Hematopoietic multipotent progenitor cell treated with erythropoietin and hydrocortisone succinate and interleukin-3 and kit ligand, for 15 days (in vitro differentiated cells): Measurements from ENCODE around the gene MCIDAS.
A peak's percentile ranks its signal among the peaks of the same experiment; 100 is the strongest.

Experiments
- DNase-seq: peaks from one replicate; pipeline ENCODE4 v3.0.0-alpha.2; 2015; ENCODE audit warnings: low spot score

The MCIDAS gene

DNA sequence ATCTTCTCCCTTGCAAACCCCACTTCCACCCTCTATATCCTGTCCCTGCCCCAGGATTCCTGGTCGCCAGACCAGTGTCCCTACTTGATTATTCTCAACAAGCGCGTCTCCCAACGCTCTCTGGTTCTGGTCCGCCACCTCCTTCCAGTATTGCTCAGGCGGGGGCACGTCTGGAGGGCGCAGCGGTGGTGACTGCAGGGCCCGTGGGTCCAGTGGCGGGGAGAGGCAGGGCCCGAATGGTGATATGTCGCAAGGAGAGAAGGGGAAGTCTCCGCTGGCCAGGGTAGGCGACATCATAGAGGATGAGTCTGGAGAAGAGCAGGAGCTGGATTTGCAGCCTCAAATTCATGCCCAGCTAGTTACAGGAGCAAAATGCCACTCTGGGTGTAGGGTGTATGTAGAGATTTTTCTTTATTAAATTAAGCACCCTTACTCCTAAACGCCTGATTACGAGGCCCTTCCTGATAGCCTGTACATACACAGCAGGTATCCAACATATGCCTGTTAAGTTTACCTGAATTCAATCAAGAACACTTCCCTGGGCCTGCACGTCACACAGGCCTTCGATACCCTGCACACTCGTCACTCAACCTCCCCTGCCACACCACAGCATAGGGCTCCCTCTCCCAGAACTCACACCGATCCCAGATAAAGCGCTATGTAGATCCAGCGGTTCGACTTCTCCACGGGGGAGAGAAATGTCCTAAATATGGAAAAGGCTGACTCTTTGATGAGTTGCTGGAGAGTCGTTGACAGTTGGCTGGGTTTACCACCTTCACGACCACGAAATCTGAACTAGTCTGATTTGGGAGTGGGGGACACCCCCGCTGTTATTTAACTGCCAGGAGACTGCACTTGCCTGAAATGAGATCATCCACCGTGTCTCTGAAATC lies 4.8 kb downstream of the MCIDAS start:
- DNase-seq = no peak

DNA sequence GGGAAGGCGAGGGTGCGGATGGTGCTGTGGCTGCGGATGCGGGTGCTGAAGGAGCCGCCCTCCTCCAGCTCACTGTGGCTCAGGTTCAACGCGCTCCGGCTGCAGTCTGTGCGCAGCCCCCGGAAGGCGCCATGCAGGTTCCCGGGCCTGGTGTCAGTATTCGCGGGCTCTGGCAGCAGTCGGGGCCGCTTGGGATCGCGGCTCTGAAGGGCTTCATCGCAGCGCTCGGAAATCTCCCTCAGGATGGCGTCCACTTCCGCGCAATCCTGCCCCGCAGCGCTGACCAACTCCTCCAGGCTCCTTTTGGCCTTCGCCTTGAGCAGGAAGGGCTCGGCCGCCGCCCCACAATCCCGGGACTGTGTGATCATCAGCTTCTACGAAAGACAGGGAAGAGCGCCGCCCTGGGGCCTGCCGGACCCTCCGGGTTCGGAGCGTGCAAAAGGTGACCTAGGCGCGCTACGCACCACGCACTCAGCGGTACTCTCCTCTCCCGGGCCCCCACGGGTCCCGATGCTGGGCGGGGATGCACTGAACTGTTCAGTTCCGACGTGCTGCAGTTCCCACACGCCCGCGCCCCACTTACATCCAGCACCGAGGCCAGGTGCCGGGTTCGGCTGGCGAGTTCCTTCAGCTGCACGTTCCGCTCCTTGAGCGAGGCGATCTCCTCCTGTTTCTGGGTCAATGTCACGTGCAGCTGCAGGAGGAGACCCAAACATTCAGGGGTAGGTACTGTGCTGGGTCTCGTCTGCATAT lies 6.5 kb downstream of the MCIDAS start:
- DNase-seq = no peak

DNA sequence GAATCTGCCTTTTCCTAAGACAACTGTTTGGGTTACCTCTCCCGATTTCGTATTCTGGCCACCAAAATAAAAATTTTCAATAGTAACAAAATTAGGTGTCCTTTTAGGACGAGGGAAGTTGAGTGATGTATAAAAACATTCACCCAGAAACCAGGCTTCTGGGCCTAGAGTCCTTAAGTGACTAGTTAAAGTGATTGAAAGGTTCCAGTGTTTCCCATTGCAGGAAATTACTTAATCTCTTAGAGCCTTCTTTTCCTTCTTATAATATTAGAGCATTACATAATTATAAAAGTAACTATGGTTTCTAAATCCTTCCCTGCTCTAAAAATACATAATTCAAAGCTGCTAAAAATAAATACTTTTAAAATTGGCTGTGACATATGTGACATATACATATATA lies 7.3 kb downstream of the MCIDAS start:
- DNase-seq = no peak

DNA sequence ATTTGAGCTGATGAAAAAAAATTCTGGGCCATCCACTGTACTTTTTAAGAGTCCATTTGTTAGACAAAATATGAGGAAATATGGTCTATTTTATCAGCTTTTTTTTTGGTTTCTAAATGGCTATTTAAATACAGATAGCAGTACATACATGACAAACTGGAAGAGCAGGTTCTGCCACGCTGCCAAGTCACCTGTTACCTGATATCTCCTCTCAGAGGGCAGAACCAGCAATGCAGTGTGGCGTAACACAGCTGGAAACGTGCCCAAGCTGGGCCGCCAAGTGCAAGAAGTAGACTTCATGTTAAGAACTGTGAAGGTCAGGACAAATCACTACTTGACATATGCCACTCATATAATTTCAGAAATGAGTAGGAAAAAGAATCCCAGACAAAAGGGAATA lies 8.1 kb downstream of the MCIDAS start:
- DNase-seq = no peak

DNA sequence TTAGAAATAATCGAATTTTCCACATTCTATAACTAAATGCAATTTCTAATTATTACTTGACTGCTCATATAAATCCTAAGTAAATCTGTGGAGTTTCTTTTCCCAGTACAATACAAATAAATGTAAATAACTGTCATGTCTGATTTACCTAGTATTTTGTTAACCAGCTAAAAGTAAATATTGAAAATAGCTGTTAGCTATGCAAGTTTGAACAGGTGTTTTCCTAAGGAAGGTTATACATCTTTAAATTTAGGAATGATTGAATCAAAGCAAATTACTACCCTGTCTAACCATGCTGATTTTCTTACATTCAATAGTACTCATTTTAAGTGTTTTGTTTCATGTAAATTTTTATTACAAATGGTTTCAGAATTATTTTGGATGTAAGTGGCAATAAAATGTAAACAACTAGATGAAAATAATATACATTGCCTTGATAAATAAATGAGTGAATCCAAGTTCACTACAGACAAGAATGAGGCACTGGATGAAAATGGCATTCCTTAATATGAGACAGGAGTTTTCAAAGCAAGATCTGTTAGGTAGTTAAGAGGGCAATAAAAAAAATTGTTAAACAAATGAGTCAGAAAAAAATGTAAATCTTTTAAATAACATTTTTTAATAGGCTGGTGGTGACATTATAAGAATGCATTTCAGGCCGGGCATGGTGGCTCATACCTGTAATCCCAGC lies 15.8 kb downstream of the MCIDAS start:
- DNase-seq = no peak

DNA sequence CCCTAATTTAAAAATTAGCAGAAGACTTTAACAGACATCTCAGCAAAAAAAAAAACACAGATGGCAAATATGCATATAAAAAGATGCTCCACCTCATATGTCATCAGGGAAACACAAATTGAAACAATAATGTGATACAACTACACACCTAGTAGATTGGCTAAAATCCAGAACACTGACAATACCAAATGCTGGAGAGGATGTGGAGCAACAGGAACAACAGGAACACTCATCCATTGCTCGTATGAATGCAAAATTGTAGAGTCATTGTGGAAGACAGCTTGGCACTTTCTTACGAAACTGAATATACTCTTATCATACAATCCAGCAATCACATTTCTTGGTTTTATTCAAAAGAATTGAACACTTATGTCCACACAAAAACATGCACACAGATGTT lies 22.1 kb downstream of the MCIDAS start:
- DNase-seq = no peak

DNA sequence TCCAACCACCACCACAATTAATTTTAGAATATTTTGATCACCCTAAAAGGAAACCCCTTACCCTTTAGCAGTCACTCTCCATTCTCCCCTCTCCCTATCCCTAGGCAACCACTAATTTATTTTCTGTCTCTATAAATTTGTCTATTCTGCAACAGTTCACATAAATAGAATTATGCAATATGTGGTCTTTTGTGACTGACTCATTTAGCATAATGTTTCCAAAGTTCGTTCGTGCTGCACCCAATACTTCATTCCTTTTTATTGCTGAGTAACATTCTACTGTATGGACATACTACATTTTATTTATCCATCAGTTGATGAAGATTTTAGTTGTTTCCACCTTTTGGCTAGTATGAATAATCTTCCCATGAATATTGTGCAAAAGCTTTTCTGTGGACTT lies 36.0 kb downstream of the MCIDAS start:
- no peak for DNase-seq

DNA sequence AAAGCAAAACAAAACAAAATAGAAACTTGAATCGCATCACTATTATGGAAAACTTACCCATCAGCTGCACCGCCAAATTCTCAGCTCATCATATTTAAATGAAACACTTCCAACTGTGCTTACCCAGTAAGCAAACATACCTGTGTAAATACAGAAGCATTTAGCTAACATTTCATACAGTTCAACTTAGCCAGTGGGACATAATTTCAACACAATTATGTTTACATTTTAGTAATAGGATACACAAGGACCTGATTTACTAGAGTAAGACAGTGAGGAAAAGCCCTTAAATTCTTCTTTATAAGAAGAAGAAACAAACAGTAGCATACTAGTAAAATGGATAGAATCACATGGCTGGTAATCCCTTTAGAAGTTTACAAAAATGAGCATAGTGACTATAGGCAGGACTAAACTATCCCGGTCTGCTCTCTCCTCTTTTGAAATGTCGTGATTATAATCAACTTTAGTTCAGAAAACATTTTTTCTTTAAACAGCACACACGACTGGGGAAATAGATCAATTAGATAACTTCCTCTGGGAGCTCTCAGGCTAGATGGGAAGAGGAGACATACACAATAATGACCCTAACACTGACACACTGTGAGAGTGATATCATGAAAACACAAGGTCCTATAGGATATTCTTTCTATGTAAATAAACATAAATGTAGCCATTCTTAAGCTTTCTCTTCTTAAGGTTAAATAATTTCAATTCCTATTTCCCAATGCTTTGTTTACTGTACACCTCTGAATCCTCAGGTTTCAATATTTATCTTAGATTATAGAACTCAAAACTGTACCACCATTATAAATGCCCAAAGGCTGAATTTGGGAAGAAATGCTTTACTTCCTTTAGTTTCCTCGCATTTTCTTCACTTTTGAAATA lies 38.2 kb downstream of the MCIDAS start:
- no peak for DNase-seq

DNA sequence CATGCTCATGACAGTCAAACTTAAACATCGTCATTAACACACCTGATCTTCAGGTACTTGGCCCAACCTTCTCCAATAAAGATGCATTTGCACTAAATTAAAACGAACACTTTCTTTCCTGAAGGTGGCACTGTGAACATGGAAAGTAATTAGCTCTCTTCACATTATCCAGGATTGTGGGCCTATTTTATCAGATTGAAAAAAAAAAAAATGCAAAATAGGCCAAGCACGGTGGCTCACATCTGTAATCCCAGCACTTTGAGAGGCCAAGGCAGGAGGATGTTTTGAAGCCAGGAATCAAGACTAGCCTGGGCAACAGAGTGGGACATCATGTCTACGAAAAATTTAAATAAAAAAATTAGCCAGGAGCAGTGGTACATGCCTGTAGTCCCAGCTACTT lies 39.7 kb downstream of the MCIDAS start:
- no peak for DNase-seq

DNA sequence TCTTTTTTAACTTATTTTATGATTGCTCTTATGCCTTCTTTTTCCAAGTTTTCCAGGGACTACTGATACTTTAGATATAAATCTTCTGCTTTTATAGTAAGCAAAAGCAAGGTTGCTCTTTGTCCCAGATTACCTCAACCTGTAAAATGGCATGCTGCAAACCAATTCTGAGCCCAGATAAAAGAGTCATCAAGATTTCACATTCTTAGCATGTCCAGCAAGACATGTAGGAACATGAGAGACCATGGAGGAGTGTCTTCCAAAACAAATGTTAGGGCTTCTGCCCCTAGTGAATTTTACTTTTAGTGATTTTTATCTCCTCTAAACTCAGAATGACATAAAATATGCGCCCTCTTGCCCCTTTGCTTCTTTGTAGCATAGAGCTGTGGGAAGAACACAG lies 47.1 kb downstream of the MCIDAS start:
- DNase-seq = no peak

DNA sequence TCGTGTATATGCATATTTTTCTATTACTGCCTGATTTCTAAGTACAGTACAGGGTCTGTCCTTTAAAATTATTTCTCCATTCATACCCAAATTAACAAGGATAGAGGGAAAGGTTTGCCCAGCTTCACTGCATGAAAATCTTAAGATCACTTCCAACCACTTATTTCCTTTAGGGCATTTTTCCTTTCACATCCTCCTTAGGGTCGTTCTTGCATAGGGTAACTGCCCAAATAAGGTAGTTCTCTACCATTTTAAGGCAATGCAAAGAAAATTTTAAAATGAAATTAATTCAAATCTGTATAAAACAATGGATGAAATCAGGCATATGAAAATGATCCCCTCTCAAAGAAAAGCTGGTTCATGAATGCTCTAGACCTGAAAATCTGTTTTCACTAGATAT lies 50.0 kb downstream of the MCIDAS start:
- DNase-seq = no peak

DNA sequence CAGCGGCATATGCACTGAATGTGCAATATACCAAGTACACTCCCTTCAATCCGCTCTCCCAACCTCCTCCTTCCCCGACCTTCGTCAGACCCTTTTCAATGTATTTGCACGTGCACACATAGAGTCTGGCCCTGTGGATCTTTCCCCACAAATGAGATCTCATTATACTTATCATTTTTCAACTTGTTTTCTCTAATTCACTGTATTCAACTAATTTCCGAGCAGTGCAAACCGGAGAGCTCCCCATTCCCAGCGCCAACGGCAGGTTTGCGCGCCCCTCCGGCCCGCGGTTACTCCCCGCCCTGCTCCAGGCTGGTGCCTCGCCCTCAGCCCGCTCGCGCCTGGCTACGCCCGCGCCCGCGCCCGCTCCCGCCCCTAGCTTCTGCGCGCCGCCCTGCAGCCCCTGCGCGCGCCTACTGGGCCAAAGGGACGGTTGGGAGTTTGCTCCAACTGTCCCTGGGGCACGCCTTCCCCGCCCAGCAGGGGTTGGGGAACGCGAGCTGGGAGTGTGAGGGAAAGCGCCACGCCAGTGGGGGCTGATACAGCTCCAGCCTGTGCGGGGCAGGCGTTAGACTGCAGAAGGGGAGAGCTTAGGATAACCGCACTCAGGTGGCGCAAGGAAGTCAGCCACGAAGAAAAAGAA lies 50.8 kb downstream of the MCIDAS start:
- peak; percentile 15 for DNase-seq

DNA sequence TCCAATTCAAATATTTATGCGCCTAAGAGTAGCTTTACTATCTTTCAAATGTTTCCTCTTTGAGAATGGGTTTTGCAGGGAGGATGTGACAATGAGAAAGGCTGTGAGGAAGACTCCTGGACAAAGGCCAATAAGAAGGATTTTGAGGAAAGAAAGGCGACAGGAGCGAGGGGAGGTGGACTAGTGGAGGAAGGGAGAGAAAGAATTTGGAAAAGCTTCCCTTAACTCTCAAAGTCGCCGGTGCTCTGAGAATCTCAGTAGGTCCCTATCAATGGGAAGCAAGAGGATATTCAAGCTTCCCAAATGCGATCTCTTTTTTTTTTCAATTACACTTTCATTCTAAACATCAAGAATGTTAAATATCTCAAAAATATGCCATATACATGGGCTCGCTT lies 51.3 kb downstream of the MCIDAS start:
- no peak for DNase-seq

DNA sequence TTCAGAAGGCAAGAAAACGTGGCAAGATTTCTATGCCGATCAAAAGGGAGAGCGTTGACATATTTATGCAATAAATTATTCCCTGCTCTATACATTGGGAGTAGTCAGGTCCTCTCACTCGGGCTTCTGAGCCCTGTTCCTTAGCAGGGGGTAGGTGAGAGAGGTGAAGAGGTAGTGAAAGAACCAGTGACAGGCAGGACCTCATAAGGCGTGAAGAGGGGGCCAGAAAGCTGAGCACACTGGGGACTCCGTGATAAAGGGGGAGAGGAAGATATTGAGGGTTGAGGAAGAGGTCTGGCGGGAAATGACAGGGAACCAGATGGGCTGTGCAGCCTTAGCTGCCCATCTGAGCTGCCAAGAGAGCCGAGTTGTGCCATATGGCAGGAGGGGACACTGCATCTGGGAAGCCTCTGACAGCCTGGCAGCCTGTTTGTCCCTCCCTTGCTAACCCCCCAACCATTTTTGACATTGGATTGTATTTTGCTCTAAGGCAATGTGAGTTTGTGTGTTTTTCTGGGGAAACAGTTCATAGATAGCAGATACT lies 53.4 kb downstream of the MCIDAS start:
- no peak for DNase-seq

DNA sequence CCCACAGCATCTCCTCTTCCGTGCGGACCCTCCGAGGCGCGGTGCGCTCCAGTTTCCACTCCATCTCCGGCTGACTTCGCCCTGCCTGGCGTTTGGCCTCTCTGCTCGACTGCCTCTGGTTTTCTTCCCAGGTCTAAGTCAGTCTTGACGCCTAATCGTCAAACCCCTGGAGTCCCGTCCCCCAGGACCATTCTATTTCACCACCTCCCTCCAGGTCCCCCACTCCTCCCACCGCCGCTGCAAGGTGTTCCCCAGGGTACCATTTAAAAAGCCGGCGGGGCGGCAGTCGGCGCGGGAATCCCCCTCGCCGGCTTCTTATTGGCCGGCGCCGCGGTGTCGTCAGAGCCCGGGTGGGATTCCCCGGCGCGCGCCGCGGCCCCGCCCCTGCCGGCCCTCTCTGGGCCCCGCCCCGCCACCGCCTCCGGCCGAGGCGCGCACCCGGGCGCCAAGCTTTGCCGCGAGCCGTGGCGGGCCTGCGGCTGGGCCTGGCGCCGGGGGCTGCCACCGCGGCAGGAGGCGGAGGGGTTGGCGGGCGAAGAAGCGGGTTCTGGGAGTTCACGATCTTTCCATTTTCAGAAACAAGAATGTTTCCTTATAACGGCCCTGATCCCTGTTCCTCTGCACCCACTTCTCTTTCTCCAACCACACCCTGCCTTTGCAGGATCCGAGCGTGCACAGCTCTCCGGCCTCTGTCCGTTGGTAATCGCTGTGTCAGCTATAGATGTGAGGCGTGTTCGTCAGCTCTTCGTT lies 54.0 kb downstream of the MCIDAS start, which contains the start of gene CDC20B:
Gene CDC20B, minus strand, starts transcription at position 241 of the 750 bp plus-strand sequence. Its CDS starts 177 bp downstream, at position 64.
- peak; percentile 52 for DNase-seq

DNA sequence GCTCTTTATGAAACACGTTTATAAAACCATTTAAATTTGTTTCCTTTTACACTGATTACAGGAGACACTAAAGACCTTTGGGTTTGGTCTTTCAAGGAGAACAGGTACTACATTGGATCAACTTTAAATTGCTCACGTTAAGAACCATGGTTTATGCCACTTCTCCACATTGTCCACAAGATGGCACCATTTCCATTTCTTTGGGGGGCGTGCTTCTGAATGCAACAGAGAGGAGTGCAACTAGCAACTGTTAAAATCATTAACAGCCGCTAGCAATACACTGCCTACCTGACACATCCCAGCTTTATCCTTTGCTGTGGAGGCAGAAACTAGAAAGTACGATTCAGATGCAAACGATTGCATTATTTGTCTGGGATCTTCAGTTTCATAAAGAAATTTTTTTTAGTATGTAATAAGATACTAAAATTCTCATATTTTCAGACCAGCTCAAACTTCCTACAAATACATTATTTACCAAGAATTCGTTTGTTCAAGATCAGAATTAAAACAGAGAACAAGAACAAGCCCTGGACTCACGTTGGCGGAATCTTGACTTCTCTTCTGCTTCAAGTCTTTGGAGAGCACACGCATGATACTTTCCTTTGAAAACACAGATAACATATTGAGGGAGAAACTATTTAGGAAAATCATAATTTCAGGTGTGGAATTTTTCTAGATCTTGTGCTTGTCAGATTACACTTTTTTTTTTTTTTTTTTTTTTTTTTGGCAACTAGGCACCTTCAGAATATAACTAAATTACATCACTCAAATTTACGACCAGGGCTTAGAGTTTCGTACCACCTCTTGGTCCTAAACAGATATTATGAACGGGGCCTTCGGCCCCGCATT lies 54.8 kb downstream of the MCIDAS start:
- DNase-seq = peak; percentile 78

DNA sequence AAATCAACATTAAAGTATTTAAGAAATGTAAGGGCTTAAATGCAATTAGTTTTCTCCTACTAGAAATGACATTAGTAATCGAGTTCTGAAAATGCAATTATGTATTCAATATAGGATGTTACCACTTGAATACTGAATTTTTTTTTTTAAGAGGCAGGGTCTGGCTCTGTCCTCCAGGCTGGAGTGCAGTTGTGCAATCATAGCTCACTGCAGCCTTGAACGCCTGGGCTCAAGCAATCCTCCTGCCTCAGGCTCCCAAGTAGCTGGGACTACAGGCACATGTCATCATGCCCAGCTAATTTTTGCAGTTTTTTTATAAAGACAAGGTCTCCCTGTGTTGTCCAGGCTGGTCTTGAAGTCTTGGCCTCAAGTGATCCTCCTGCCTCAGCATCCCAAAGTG lies 55.6 kb downstream of the MCIDAS start:
- no peak for DNase-seq
